ENCODE results near the gene TTC3. TPM values are rescaled to one million over a fixed set of nuclear protein-coding genes. Genes with fewer than 3 reads are reported as not detected.

TTC3 gene
- total RNA-seq, 1 donor from 2014 or later = 223 TPM

DNA sequence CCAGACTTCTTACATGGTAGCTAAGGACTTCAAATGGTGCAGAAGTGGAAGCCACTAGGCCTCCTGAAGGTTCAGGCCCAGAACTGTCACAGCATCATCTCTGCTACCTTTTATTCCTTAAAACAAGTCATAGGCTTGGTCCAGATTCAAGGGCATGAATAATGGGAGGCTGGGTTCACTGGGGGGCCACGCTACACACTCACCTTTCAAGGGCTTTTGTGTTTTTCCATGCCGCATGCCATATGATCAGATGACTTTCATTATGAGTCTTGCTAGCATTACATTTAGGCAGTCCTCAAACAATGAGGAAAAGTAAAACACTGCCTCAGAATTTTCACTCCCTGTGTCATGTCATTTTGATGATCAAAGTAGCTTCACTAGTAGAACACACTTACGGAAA, 110.7 kb downstream of the TTC3 start:
- no peak overlapping the region for H3K4me3 Mint-ChIP-seq (ENCODE audit: unreplicated experiment)

DNA sequence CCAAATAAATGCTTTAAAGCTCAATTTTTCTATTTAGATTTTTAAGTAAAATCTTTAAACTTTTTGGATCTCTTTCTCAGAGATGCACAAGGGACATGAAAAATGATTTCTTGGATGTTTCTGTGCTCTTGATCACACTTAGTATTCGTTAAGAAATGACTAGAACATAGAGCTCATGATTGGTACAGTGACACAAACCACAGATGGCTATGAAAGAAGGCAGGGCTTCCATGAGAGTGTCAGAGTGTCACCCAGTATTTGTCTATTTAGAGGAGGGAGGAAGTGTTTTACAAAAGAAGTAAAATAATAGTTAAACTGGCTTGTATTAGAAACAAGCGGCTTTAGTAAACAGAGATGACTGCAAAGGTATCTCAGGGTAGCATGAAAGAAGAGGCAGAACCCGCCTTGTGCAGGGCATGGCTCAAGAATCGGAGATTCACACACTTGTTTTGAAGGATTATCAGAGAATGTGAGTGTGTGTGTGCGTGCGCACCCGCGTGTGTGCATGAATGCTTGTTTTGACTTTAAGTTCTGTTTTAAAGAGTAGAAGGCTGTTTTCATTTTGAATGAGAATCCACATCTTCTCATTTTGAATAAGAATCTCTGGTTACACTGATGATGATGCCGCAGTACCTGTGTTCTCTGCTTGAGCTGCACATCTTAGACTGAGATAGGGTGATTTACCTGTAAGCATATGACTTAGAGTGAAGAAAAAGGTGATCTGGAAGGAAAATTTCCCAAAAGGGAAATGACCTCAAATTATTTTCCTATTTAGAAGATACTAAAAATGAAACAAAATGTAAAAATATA, 111.9 kb downstream of the TTC3 start:
- no peak overlapping the region for H3K4me3 Mint-ChIP-seq (ENCODE audit: unreplicated experiment)
- no peaks in the 10 kb centered on the region for H3K4me1 Mint-ChIP-seq (ENCODE audit: low read depth, unreplicated experiment)
- no peaks in the 10 kb centered on the region for H3K27me3 Mint-ChIP-seq (ENCODE audit: low read depth, unreplicated experiment)
- no peak overlapping the region for H3K4me3 ChIP-seq (ENCODE audit: insufficient read depth, low read depth, low read length)
- H2AFZ ChIP-seq (ENCODE audit: low read depth, low read length) = no peak overlapping the region
- H3K9ac ChIP-seq (ENCODE audit: low read length) = no peak overlapping the region
- H3K9me3 Mint-ChIP-seq (ENCODE audit: unreplicated experiment) = peaks cover 1% of the 10 kb centered on the region
- H3K79me2 ChIP-seq (ENCODE audit: insufficient read depth, low read length) = peaks cover 21% of the 10 kb centered on the region
- peaks cover 47% of the 10 kb centered on the region for H3K36me3 ChIP-seq (ENCODE audit: insufficient read depth, low read length)
- H3K4me1 ChIP-seq (ENCODE audit: insufficient read depth, low read length) = no peaks in the 10 kb centered on the region
- no peak overlapping the region for H3K4me2 ChIP-seq (ENCODE audit: low read length)
- H3K36me3 Mint-ChIP-seq (ENCODE audit: low read depth, unreplicated experiment) = peaks cover 15% of the 10 kb centered on the region
- DNase-seq (ENCODE audit: low read depth) (no peak), FAIRE-seq (no peak)
- peaks cover 52% of the 10 kb centered on the region for H4K20me1 ChIP-seq (ENCODE audit: insufficient read depth, low read length)
- no peak overlapping the region for H3K27ac Mint-ChIP-seq (ENCODE audit: unreplicated experiment)
- no peaks in the 10 kb centered on the region for H3K27me3 ChIP-seq (ENCODE audit: insufficient read depth, low read length)
- no peaks in the 10 kb centered on the region for H3K9me3 ChIP-seq (ENCODE audit: insufficient read depth, low read depth, low read length)
- TF ChIP-seq, protein P1, sequence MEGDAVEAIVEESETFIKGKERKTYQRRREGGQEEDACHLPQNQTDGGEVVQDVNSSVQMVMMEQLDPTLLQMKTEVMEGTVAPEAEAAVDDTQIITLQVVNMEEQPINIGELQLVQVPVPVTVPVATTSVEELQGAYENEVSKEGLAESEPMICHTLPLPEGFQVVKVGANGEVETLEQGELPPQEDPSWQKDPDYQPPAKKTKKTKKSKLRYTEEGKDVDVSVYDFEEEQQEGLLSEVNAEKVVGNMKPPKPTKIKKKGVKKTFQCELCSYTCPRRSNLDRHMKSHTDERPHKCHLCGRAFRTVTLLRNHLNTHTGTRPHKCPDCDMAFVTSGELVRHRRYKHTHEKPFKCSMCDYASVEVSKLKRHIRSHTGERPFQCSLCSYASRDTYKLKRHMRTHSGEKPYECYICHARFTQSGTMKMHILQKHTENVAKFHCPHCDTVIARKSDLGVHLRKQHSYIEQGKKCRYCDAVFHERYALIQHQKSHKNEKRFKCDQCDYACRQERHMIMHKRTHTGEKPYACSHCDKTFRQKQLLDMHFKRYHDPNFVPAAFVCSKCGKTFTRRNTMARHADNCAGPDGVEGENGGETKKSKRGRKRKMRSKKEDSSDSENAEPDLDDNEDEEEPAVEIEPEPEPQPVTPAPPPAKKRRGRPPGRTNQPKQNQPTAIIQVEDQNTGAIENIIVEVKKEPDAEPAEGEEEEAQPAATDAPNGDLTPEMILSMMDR (IDR thresholded peaks at IDR 0.05; ENCODE audit: insufficient read depth, low read depth, low read length) = no peak
- TF ChIP-seq EZH2 (IDR thresholded peaks at IDR 0.05; ENCODE audit: insufficient read depth, low read length) = no peak
- no peak overlapping the region for H3K27ac ChIP-seq (ENCODE audit: low read depth, low read length)

More for the DNA sequence above, 110.7 kb downstream of the TTC3 start:
- no peak for FAIRE-seq
- H3K4me3 ChIP-seq (ENCODE audit: insufficient read depth, low read depth, low read length) = no peak overlapping the region
- H3K27ac ChIP-seq (ENCODE audit: low read depth, low read length) = no peak overlapping the region
- H2AFZ ChIP-seq (ENCODE audit: low read depth, low read length) = no peak overlapping the region
- H3K27me3 ChIP-seq (ENCODE audit: insufficient read depth, low read length) = no peaks in the 10 kb centered on the region
- H3K9ac ChIP-seq (ENCODE audit: low read length) = no peak overlapping the region
- H3K4me1 ChIP-seq (ENCODE audit: insufficient read depth, low read length) = no peaks in the 10 kb centered on the region
- DNase-seq (ENCODE audit: low read depth) = no peak
- peaks cover 1% of the 10 kb centered on the region for H3K9me3 Mint-ChIP-seq (ENCODE audit: unreplicated experiment)
- peaks cover 32% of the 10 kb centered on the region for H3K79me2 ChIP-seq (ENCODE audit: insufficient read depth, low read length)
- H4K20me1 ChIP-seq (ENCODE audit: insufficient read depth, low read length) = peaks cover 63% of the 10 kb centered on the region
- H3K27me3 Mint-ChIP-seq (ENCODE audit: low read depth, unreplicated experiment) = no peaks in the 10 kb centered on the region
- H3K4me1 Mint-ChIP-seq (ENCODE audit: low read depth, unreplicated experiment) = no peaks in the 10 kb centered on the region
- no peaks in the 10 kb centered on the region for H3K9me3 ChIP-seq (ENCODE audit: insufficient read depth, low read depth, low read length)
- H3K36me3 ChIP-seq (ENCODE audit: insufficient read depth, low read length) = peaks cover 51% of the 10 kb centered on the region
- TF ChIP-seq, protein P1 (IDR thresholded peaks at IDR 0.05; ENCODE audit: insufficient read depth, low read depth, low read length) = no peak
- no peak for TF ChIP-seq EZH2 (IDR thresholded peaks at IDR 0.05; ENCODE audit: insufficient read depth, low read length)
- H3K4me2 ChIP-seq (ENCODE audit: low read length) = no peak overlapping the region
- H3K27ac Mint-ChIP-seq (ENCODE audit: unreplicated experiment) = no peak overlapping the region
- peaks cover 17% of the 10 kb centered on the region for H3K36me3 Mint-ChIP-seq (ENCODE audit: low read depth, unreplicated experiment)

DNA sequence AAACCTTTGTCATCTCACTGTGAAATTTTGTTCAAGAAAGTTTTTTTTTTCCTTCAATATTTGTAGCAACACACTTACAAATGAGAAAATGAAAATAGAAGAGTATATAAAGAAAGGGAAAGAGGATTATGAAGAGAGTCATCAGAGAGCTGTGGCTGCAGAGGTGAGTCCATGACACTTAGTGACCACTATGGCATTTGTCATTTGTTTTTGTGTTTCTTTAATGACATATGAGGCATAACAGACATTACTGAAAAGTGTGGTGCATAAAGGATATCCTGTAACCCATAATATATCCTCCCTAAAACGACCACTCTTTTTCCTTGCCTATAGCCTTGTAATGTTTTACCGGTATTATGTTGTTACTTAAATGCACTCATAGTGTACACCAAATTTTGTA, 113.9 kb downstream of the TTC3 start:
- peaks cover 46% of the 10 kb centered on the region for H3K36me3 ChIP-seq (ENCODE audit: insufficient read depth, low read length)

More for the DNA sequence above, 113.9 kb downstream of the TTC3 start:
- no peak overlapping the region for H3K9ac ChIP-seq (ENCODE audit: low read length)
- peaks cover 15% of the 10 kb centered on the region for H3K36me3 Mint-ChIP-seq (ENCODE audit: low read depth, unreplicated experiment)
- H3K4me3 Mint-ChIP-seq (ENCODE audit: unreplicated experiment) = no peak overlapping the region
- no peak overlapping the region for H3K27ac Mint-ChIP-seq (ENCODE audit: unreplicated experiment)
- no peak for TF ChIP-seq EZH2 (IDR thresholded peaks at IDR 0.05; ENCODE audit: insufficient read depth, low read length)
- TF ChIP-seq, protein P1 (IDR thresholded peaks at IDR 0.05; ENCODE audit: insufficient read depth, low read depth, low read length) = no peak
- H3K4me3 ChIP-seq (ENCODE audit: insufficient read depth, low read depth, low read length) = no peak overlapping the region
- H3K4me1 ChIP-seq (ENCODE audit: insufficient read depth, low read length) = no peaks in the 10 kb centered on the region
- H3K27me3 Mint-ChIP-seq (ENCODE audit: low read depth, unreplicated experiment) = no peaks in the 10 kb centered on the region
- H2AFZ ChIP-seq (ENCODE audit: low read depth, low read length) = no peak overlapping the region
- H3K27me3 ChIP-seq (ENCODE audit: insufficient read depth, low read length) = no peaks in the 10 kb centered on the region
- peaks cover 11% of the 10 kb centered on the region for H3K79me2 ChIP-seq (ENCODE audit: insufficient read depth, low read length)
- no peak overlapping the region for H3K27ac ChIP-seq (ENCODE audit: low read depth, low read length)
- no peaks in the 10 kb centered on the region for H3K9me3 ChIP-seq (ENCODE audit: insufficient read depth, low read depth, low read length)
- H3K4me2 ChIP-seq (ENCODE audit: low read length) = no peak overlapping the region
- H4K20me1 ChIP-seq (ENCODE audit: insufficient read depth, low read length) = peaks cover 44% of the 10 kb centered on the region
- peaks cover 2% of the 10 kb centered on the region for H3K9me3 Mint-ChIP-seq (ENCODE audit: unreplicated experiment)
- H3K4me1 Mint-ChIP-seq (ENCODE audit: low read depth, unreplicated experiment) = no peaks in the 10 kb centered on the region
- DNase-seq (ENCODE audit: low read depth) (no peak), FAIRE-seq (no peak)
